Karpas-422 (cell line): ENCODE measurements around the gene ADAT2. TPM values are rescaled to one million over a fixed set of nuclear protein-coding genes. Genes with fewer than 3 reads are reported as not detected.

Experiments used
- DNase-seq: peaks from one replicate; pipeline ENCODE4 v3.0.0-alpha.2; 2015
- H2AFZ ChIP-seq: fragments of 200-600 bp; sonication (generic); 2 replicates; pipeline ENCODE4 v1.6.1; 2014; ENCODE audit warnings: antibody characterized with exemption, low read length, mixed read lengths
- H3K27ac ChIP-seq: fragments of 200-600 bp; sonication (generic); 2 replicates; pipeline ENCODE4 v1.5.1; 2014; ENCODE audit warnings: mild to moderate bottlenecking, low read length, moderate library complexity
- H3K27me3 ChIP-seq: fragments of 200-600 bp; sonication (generic); 2 replicates; pipeline ENCODE4 v1.6.1; 2014; ENCODE audit warnings: low read length, mixed read lengths
- H3K36me3 ChIP-seq: fragments of 200-600 bp; sonication (generic); 2 replicates; pipeline ENCODE4 v1.6.1; 2014; ENCODE audit warnings: low read length, mixed read lengths; ENCODE audit not compliant: insufficient read depth
- H3K4me1 ChIP-seq: fragments of 200-600 bp; sonication (generic); 2 replicates; pipeline ENCODE4 v1.6.1; 2014; ENCODE audit warnings: mild to moderate bottlenecking, low read length, mixed read lengths
- H3K4me2 ChIP-seq: fragments of 200-600 bp; sonication (generic); 2 replicates; pipeline ENCODE4 v1.6.1; 2014; ENCODE audit warnings: low read length, low read depth, mild to moderate bottlenecking; ENCODE audit not compliant: poor library complexity, severe bottlenecking
- H3K4me3 ChIP-seq: fragments of 200-600 bp; sonication (generic); 2 replicates; pipeline ENCODE4 v1.5.1; 2014; ENCODE audit warnings: mild to moderate bottlenecking, antibody characterized with exemption, low read length, mixed read lengths
- H3K79me2 ChIP-seq: fragments of 200-600 bp; sonication (generic); 2 replicates; pipeline ENCODE4 v1.6.1; 2014; ENCODE audit warnings: mild to moderate bottlenecking, low read length, mixed read lengths
- H3K9ac ChIP-seq: fragments of 200-600 bp; sonication (generic); 2 replicates; pipeline ENCODE4 v1.6.0; 2014; ENCODE audit warnings: low read length
- H3K9me2 ChIP-seq: fragments of 200-600 bp; sonication (generic), shearing (Covaris generic); replicated peaks from 2 replicates; pipeline ENCODE4 v1.6.0; 2014; ENCODE audit warnings: mild to moderate bottlenecking, low read length, moderate library complexity; ENCODE audit not compliant: insufficient read depth
- H3K9me3 ChIP-seq: fragments of 300-700, 200-600 bp; sonication (generic); 2 replicates; pipeline ENCODE4 v1.6.1; 2014; ENCODE audit warnings: low read length, mixed read lengths
- H4K20me1 ChIP-seq: fragments of 200-600 bp; sonication (generic); 2 replicates; pipeline ENCODE4 v1.6.1; 2014; ENCODE audit warnings: mild to moderate bottlenecking, antibody characterized with exemption, low read length, low read depth; ENCODE audit not compliant: insufficient read depth
- total RNA-seq: library from RNA; depleted of rRNA; stranded (reverse); fragments of >200 nt; shearing (Covaris generic); gene quantifications from 2 replicates; pipeline ENCODE4 v1.2.3, GENCODE V29; 2014; ENCODE audit warnings: low replicate concordance

The ADAT2 gene
- total RNA-seq, 1 experiment from 2014 or later, result 21.3 TPM

GRCh38 chr6:143429970-143430369, 20.5 kb downstream of the ADAT2 start:
- DNase-seq, result no peak
- Histone ChIP-seq H3K4me1 (no peaks in the 10 kb centered on the region), H4K20me1 (no peaks in the 10 kb centered on the region), H3K9ac (no peak overlapping the region), H3K27me3 (no peaks in the 10 kb centered on the region), H3K4me2 (no peak overlapping the region), H3K4me3 (no peak overlapping the region), H3K36me3 (peaks cover 38% of the 10 kb centered on the region; the same call in 1 of the 2 replicates), H3K9me3 (no peaks in the 10 kb centered on the region), H3K79me2 (0 out of 2 replicates have a peak, but pooled peaks cover 3% of the 10 kb centered on the region), H3K27ac (no peak overlapping the region), H3K9me2 (no peaks in the 10 kb centered on the region), H2AFZ (no peak overlapping the region)

- Histone ChIP-seq H3K9ac (no peak overlapping the region), H3K79me2 (no peaks in the 10 kb centered on the region), H3K36me3 (peaks cover 17% of the 10 kb centered on the region; the same call in 1 of the 2 replicates), H3K4me1 (no peaks in the 10 kb centered on the region), H3K27me3 (no peaks in the 10 kb centered on the region), H2AFZ (no peak overlapping the region), H3K4me3 (no peak overlapping the region), H4K20me1 (no peaks in the 10 kb centered on the region), H3K27ac (no peak overlapping the region), H3K9me3 (no peaks in the 10 kb centered on the region), H3K4me2 (no peak overlapping the region), H3K9me2 (no peaks in the 10 kb centered on the region)
- peak; percentile 81 for DNase-seq
Measured at GRCh38 chr6:143427109-143427817, 23.2 kb downstream of the ADAT2 start.

GRCh38 chr6:143426026-143426425, 24.5 kb downstream of the ADAT2 start:
- no peak overlapping the region for H3K9ac ChIP-seq
- peaks cover 14% of the 10 kb centered on the region; the same call in 1 of the 2 replicates for H3K36me3 ChIP-seq
- DNase-seq, result no peak
- no peaks in the 10 kb centered on the region for H4K20me1 ChIP-seq
- H3K4me2 ChIP-seq, result no peak overlapping the region
- H3K4me1 ChIP-seq, result no peaks in the 10 kb centered on the region
- no peaks in the 10 kb centered on the region for H3K9me3 ChIP-seq
- no peaks in the 10 kb centered on the region for H3K27me3 ChIP-seq
- H3K9me2 ChIP-seq, result no peaks in the 10 kb centered on the region
- no peaks in the 10 kb centered on the region for H3K79me2 ChIP-seq
- H2AFZ ChIP-seq, result no peak overlapping the region
- H3K4me3 ChIP-seq, result no peak overlapping the region
- H3K27ac ChIP-seq, result no peak overlapping the region

GRCh38 chr6:143419526-143419925, 31.0 kb downstream of the ADAT2 start:
- Histone ChIP-seq H3K4me3 (no peak overlapping the region), H4K20me1 (no peaks in the 10 kb centered on the region), H2AFZ (no peak overlapping the region), H3K36me3 (no peaks in the 10 kb centered on the region; the same call in 1 of the 2 replicates), H3K9me3 (no peaks in the 10 kb centered on the region), H3K9me2 (no peaks in the 10 kb centered on the region), H3K27me3 (no peaks in the 10 kb centered on the region), H3K4me2 (no peak overlapping the region), H3K9ac (no peak overlapping the region), H3K27ac (no peak overlapping the region), H3K4me1 (no peaks in the 10 kb centered on the region), H3K79me2 (no peaks in the 10 kb centered on the region)
- no peak for DNase-seq

GRCh38 chr6:143414769-143415168, 35.7 kb downstream of the ADAT2 start:
- Histone ChIP-seq H3K9me3 (no peaks in the 10 kb centered on the region), H3K9ac (no peak overlapping the region), H3K4me3 (no peak overlapping the region), H3K36me3 (no peaks in the 10 kb centered on the region), H3K4me2 (no peak overlapping the region), H3K4me1 (no peaks in the 10 kb centered on the region), H2AFZ (no peak overlapping the region), H3K27ac (no peak overlapping the region), H3K79me2 (no peaks in the 10 kb centered on the region), H3K9me2 (no peaks in the 10 kb centered on the region), H4K20me1 (no peaks in the 10 kb centered on the region), H3K27me3 (no peaks in the 10 kb centered on the region)
- no peak for DNase-seq

GRCh38 chr6:143410859-143411270, 39.6 kb downstream of the ADAT2 start:
- H3K27ac ChIP-seq, result no peak overlapping the region
- no peak overlapping the region for H3K4me2 ChIP-seq
- H2AFZ ChIP-seq, result no peak overlapping the region
- DNase-seq, result no peak
- H3K9me2 ChIP-seq, result no peaks in the 10 kb centered on the region
- no peaks in the 10 kb centered on the region for H3K79me2 ChIP-seq
- no peak overlapping the region for H3K4me3 ChIP-seq
- peaks cover 7% of the 10 kb centered on the region for H3K4me1 ChIP-seq
- no peaks in the 10 kb centered on the region for H3K9me3 ChIP-seq
- no peaks in the 10 kb centered on the region for H3K27me3 ChIP-seq
- H4K20me1 ChIP-seq, result no peaks in the 10 kb centered on the region
- H3K36me3 ChIP-seq, result no peaks in the 10 kb centered on the region
- H3K9ac ChIP-seq, result no peak overlapping the region

GRCh38 chr6:143408787-143409162, 41.7 kb downstream of the ADAT2 start:
- Histone ChIP-seq H3K27ac (no peak overlapping the region), H3K4me2 (no peak overlapping the region), H4K20me1 (no peaks in the 10 kb centered on the region), H3K9me2 (no peaks in the 10 kb centered on the region), H3K9me3 (no peaks in the 10 kb centered on the region), H3K9ac (no peak overlapping the region), H3K27me3 (no peaks in the 10 kb centered on the region), H3K4me1 (peaks cover 7% of the 10 kb centered on the region), H2AFZ (no peak overlapping the region), H3K79me2 (no peaks in the 10 kb centered on the region), H3K4me3 (no peak overlapping the region), H3K36me3 (no peaks in the 10 kb centered on the region)
- DNase-seq, result no peak

- H3K9me2 ChIP-seq, result no peaks in the 10 kb centered on the region
- H4K20me1 ChIP-seq, result no peaks in the 10 kb centered on the region
- H2AFZ ChIP-seq, result no peak overlapping the region
- H3K27me3 ChIP-seq, result no peaks in the 10 kb centered on the region
- H3K36me3 ChIP-seq, result no peaks in the 10 kb centered on the region
- no peak overlapping the region for H3K4me2 ChIP-seq
- H3K4me1 ChIP-seq, result peaks cover 7% of the 10 kb centered on the region
- H3K9me3 ChIP-seq, result no peaks in the 10 kb centered on the region
- no peak overlapping the region for H3K27ac ChIP-seq
- H3K4me3 ChIP-seq, result no peak overlapping the region
- no peak for DNase-seq
- no peaks in the 10 kb centered on the region for H3K79me2 ChIP-seq
- no peak overlapping the region for H3K9ac ChIP-seq
Measured at GRCh38 chr6:143408151-143408786, 42.2 kb downstream of the ADAT2 start.
